HepG2 (cell line): ENCODE results near the gene UBASH3A.

Experiments used
- CTCF ChIP-seq: sonication (generic); formaldehyde crosslinking; IDR thresholded peaks from 2 replicates; pipeline ENCODE4 v1.5.0; 2020; ENCODE audit warnings: mild to moderate bottlenecking, missing genetic modification reagents, moderate library complexity
- HOXA7 ChIP-seq: sonication (generic); formaldehyde crosslinking; IDR thresholded peaks from 2 replicates; pipeline ENCODE4 v1.8.1; 2022; ENCODE audit warnings: mild to moderate bottlenecking, missing genetic modification reagents, moderate library complexity
- PAXIP1 ChIP-seq: sonication (generic); formaldehyde crosslinking; conservative IDR thresholded peaks from 2 replicates; pipeline ENCODE4 v1.4.0; 2020; ENCODE audit warnings: mild to moderate bottlenecking, missing genetic modification reagents, moderate library complexity
- RAD21 ChIP-seq: fragments of 450-650 bp; formaldehyde crosslinking; IDR thresholded peaks from 2 replicates; pipeline ENCODE4 v1.5.0; 2020; ENCODE audit warnings: mild to moderate bottlenecking
- RAD51 ChIP-seq: fragments of 450-650 bp; IDR thresholded peaks from 2 replicates; pipeline ENCODE4 v1.6.1; 2016; ENCODE audit warnings: borderline replicate concordance
- RELA ChIP-seq: sonication (generic); formaldehyde crosslinking; IDR thresholded peaks from 2 replicates; pipeline ENCODE4 v1.4.0; 2020; ENCODE audit warnings: missing genetic modification reagents
- SALL2 ChIP-seq: sonication (generic); formaldehyde crosslinking; IDR thresholded peaks from 2 replicates; pipeline ENCODE4 v1.8.1; 2023; ENCODE audit warnings: mild to moderate bottlenecking, missing genetic modification reagents, inconsistent platforms
- XBP1 ChIP-seq: sonication (generic); formaldehyde crosslinking; IDR thresholded peaks from 2 replicates; pipeline ENCODE4 v1.5.0; 2020; ENCODE audit warnings: missing genetic modification reagents
- YY1 ChIP-seq: IDR thresholded peaks from 2 replicates; pipeline ENCODE4 v1.6.1; 2011; ENCODE audit warnings: low read length, low read depth, moderate library complexity, mild to moderate bottlenecking; ENCODE audit not compliant: insufficient read depth, insufficient replicate concordance
- ZNF329 ChIP-seq: sonication (generic); formaldehyde crosslinking; IDR thresholded peaks from 2 replicates; pipeline ENCODE4 v1.9.0; 2021; ENCODE audit warnings: low read depth, mild to moderate bottlenecking, missing genetic modification reagents

- TF ChIP-seq XBP1 (no peak), HOXA7 (CRISPR knock-in tag) (no peak), RAD51 (no peak), PAXIP1 (CRISPR knock-in tag) (no peak), RAD21 (CRISPR knock-in tag) (no peak), YY1 (no peak), ZNF329 (CRISPR knock-in tag) (no peak), SALL2 (CRISPR knock-in tag) (no peak), RELA (CRISPR knock-in tag) (no peak), CTCF (CRISPR knock-in tag) (no peak)
These were observed 21.9 kb downstream of the UBASH3A start for GRCh38 chr21:42425591-42425990.
